CD4-positive, alpha-beta T cell treated with Interferon gamma for 1 hour (primary cell): ENCODE measurements around the gene GABRB3.

Experiments used
- DNase-seq: peaks from one replicate; pipeline ENCODE4 v3.0.0-alpha.2; 2020

The GABRB3 gene

DNA sequence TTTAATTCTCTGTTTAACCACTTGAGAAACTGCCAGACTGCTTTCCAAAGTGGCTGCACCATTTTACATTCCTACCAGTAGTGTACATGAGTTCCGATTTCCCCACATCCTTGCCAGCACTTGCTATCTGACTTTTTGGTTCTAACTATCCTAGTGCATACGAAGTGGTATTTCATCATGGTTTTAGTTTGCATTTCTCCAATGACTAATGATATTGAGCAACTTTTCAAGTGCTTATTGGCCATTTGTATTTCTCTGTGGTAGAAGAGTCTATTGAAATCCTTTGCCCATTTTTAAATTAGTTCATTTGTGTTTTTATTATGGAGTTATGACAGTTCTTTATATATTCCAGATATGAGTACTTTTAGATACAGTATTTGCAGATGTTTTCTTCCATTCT, 247.8 kb downstream of the GABRB3 start:
- DNase-seq = no peak

DNA sequence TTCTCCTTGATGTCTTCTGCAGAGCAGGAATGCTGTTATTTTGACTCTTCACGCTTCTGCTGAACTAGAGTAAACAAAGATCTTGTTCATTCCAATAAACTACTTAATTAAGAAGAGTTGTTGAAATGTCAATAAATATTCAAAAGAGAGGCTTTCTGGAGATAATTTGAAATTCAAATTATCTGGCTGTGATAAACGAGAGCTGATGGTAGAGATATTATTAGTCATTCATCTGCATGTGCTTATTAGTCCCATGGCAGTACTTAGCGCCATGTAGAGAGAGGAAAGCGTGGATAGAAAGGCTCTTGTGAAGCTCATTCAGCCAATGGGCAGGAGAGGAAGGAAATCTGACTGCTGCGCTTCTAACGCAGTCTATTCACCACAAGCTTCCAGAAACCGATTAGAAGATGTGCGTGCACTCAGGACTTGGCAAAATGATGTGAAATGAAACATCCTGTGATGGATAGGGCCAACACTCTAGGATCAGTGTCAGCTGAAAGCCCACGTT, 251.1 kb downstream of the GABRB3 start:
- DNase-seq = no peak

DNA sequence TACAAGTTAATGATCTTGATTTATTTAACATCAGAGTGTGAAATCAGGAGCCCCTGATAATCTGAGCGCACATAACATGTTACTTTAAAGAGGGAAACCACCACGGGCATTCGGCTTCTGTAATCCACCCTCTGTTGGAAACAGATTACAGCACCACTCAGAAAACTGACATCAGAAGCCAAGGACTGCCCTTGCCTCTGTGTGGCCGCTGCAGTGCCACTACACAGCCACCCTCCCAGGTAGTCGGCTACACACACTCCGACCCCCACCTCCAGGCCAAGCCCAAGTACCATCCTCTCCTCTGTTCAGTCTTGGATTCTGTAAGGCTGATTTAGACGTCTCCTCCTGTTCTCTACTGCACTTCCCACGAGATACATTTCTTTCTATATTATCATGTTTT, 251.7 kb downstream of the GABRB3 start:
- no peak for DNase-seq

GRCh38 chr15:26518885-26519284, 254.0 kb downstream of the GABRB3 start:
- no peak for DNase-seq

DNA sequence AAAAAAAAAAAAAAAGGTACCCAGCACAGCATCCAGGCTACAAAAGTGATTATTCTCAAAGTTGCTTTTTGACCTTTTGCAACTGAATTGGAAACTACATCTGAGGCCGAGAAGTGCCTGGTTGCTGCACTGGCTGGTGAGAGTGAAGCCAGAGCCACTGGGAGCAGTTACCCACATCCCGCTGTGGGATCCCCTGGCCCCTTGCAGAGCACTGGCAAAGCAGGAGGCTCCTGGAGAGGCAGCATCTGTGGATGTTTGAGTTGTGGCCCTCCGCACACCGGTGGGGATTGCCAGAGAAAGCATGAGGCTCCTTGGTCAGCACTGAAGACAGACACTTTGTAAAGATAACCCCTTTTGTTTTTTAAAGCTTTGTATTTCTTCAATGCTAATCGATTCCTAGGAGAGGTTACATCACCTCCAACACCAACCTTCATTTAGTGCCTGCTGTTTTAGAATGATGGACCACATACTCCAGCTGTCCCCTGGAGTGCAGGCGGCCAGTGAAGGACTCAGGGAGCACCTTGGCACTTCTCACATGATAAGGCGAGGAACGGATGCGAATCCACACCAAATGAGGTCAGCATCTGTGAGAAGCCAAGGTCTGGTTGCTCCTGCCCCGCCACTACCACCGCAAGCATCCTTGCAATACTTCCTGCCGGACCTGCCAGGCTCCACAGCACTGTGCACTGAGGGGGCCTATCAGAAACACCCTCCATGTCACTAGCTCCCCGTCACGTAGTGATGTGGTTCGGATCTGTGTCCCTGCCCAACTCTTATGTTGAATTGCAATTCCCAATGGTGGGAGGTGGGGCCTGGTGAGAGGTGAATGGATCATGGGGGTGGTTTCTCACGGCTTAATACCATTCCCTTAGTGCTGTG, 256.5 kb downstream of the GABRB3 start:
- DNase-seq = no peak

- DNase-seq = no peak
Measured at GRCh38 chr15:26504009-26504408, 268.9 kb downstream of the GABRB3 start.
